OCI-LY7 (cell line): ENCODE results near the gene NUDT21. TPM values are rescaled to one million over a fixed set of nuclear protein-coding genes. Genes with fewer than 3 reads are reported as not detected.

Experiments
- BruUV-seq: library from RNA; stranded (reverse); fragments of 400-500 nt; replicated peaks from 2 replicates; lab custom pipeline; 2021; lab: Mats Ljungman, UMichigan
- CTCF ChIA-PET: fragments of 300-600 bp; sonication (Branson Sonifier 250); formaldehyde crosslinking; loops from one replicate; lab custom pipeline; 2022; ENCODE audit warnings: antibody characterized with exemption; ENCODE audit not compliant: unreplicated experiment; lab: Charles Lee
- POLR2A ChIA-PET: fragments of 300-600 bp; sonication (Branson Sonifier 250); formaldehyde crosslinking; loops from one replicate; lab custom pipeline; 2022; ENCODE audit warnings: antibody characterized with exemption; lab: Charles Lee
- DNase-seq: peaks from one replicate; pipeline ENCODE4 v3.0.0-alpha.2; 2015; ENCODE audit warnings: low spot score
- H2AFZ ChIP-seq: fragments of 200-600 bp; sonication (generic), shearing (Covaris generic); 2 replicates; pipeline ENCODE4 v1.6.1; 2014; ENCODE audit warnings: mild to moderate bottlenecking, antibody characterized with exemption, low read length, moderate library complexity
- H3K27ac ChIP-seq: fragments of 200-600 bp; sonication (generic); 2 replicates; pipeline ENCODE4 v1.5.1; 2014; ENCODE audit warnings: mixed run types, low read depth, mild to moderate bottlenecking, moderate library complexity, low read length, inconsistent platforms; ENCODE audit not compliant: poor library complexity, severe bottlenecking
- H3K36me3 ChIP-seq: fragments of 200-600 bp; sonication (generic); 2 replicates; pipeline ENCODE4 v1.6.1; 2014; ENCODE audit warnings: mild to moderate bottlenecking, antibody characterized with exemption, low read length, moderate library complexity, mixed read lengths; ENCODE audit not compliant: insufficient read depth
- H3K4me1 ChIP-seq: fragments of 200-600 bp; sonication (generic); 2 replicates; pipeline ENCODE4 v1.5.1; 2014; ENCODE audit warnings: mild to moderate bottlenecking, low read length; ENCODE audit not compliant: insufficient read depth, poor library complexity, severe bottlenecking
- H3K4me2 ChIP-seq: fragments of 200-600 bp; sonication (generic); 2 replicates; pipeline ENCODE4 v1.6.1; 2014; ENCODE audit warnings: mild to moderate bottlenecking, low read length
- H3K4me3 ChIP-seq: fragments of 200-600 bp; sonication (generic); 2 replicates; pipeline ENCODE4 v1.5.1; 2014; ENCODE audit warnings: mild to moderate bottlenecking, low read depth, low read length; ENCODE audit not compliant: poor library complexity, severe bottlenecking
- H3K79me2 ChIP-seq: fragments of 200-600 bp; sonication (generic); 2 replicates; pipeline ENCODE4 v1.6.1; 2016; ENCODE audit warnings: low read depth, mild to moderate bottlenecking, low read length, moderate library complexity, mixed read lengths; ENCODE audit not compliant: insufficient read depth
- H3K9me2 ChIP-seq: fragments of 200-600 bp; sonication (generic); 2 replicates; pipeline ENCODE4 v1.6.1; 2016; ENCODE audit warnings: mild to moderate bottlenecking, low read length, mixed read lengths; ENCODE audit not compliant: insufficient read depth
- H3K9me3 ChIP-seq: fragments of 200-600 bp; sonication (generic); 2 replicates; pipeline ENCODE4 v1.6.1; 2014; ENCODE audit warnings: mild to moderate bottlenecking, mixed run types, low read length, mixed read lengths
- H4K20me1 ChIP-seq: fragments of 200-600 bp; sonication (generic); 2 replicates; pipeline ENCODE4 v1.6.1; 2014; ENCODE audit warnings: mild to moderate bottlenecking, antibody characterized with exemption, low read length, moderate library complexity, mixed read lengths; ENCODE audit not compliant: insufficient read depth
- CTCF ChIP-seq: fragments of 200-600 bp; sonication (generic); conservative IDR thresholded peaks from 2 replicates; pipeline ENCODE4 v1.5.1; 2014; ENCODE audit warnings: mild to moderate bottlenecking, antibody characterized with exemption, low read length, moderate library complexity, mixed read lengths
- EZH2phosphoT487 ChIP-seq: fragments of 200-600 bp; sonication (generic); IDR thresholded peaks from 2 replicates; pipeline ENCODE4 v1.6.1; 2018; ENCODE audit warnings: low read depth, borderline replicate concordance, mild to moderate bottlenecking, mixed run types, antibody characterized with exemption, low read length, moderate library complexity, mixed read lengths
- intact Hi-C: fragments of 100-400 bp; cut with micrococcal nuclease; formaldehyde crosslinking; loops from one replicate; pipeline ENCODE4 v1.10.0; 2022; ENCODE audit not compliant: unreplicated experiment
- total RNA-seq, 2 experiments: library from RNA; depleted of rRNA in 1 of 2; stranded (reverse); fragments of >200 nt in 1 of 2; shearing (Covaris generic) in 1 of 2; gene quantifications; 2 replicates each; pipeline ENCODE4 v1.2.3, GENCODE V29; 2014 to 2022

NUDT21 gene
- total RNA-seq, 2 experiments from 2014 or later = 229 to 273 TPM

- H3K4me2 ChIP-seq = no peak overlapping the region
- H3K79me2 ChIP-seq = peaks cover 23% of the 10 kb centered on the region
- H3K4me3 ChIP-seq = no peak overlapping the region
- DNase-seq = no peak
- H4K20me1 ChIP-seq = no peaks in the 10 kb centered on the region
- TF ChIP-seq CTCF = no peak
- no peak for TF ChIP-seq EZH2phosphoT487
- BruUV-seq = TSS peak; percentile 8
- H3K9me3 ChIP-seq = no peaks in the 10 kb centered on the region
- intact Hi-C loops = no loop called here
- POLR2A ChIA-PET = interaction anchor here (0.6 kb wide), 1 partner anchor 141 kb away, joined by 3 read pairs; no protein-coding TSS in a partner anchor
- H3K9me2 ChIP-seq = no peaks in the 10 kb centered on the region
- peaks cover 76% of the 10 kb centered on the region for H3K36me3 ChIP-seq
- CTCF ChIA-PET = no interaction called here
- no peak overlapping the region for H2AFZ ChIP-seq
- H3K27ac ChIP-seq = no peak overlapping the region
- H3K4me1 ChIP-seq = peaks cover 11% of the 10 kb centered on the region
These were observed 39.5 kb downstream of the NUDT21 start for GRCh38 chr16:56411624-56412023.

- no TSS peak for BruUV-seq
- Histone ChIP-seq H3K4me2 (no peak overlapping the region), H3K9me2 (no peaks in the 10 kb centered on the region), H3K79me2 (peaks cover 18% of the 10 kb centered on the region), H4K20me1 (no peaks in the 10 kb centered on the region), H3K4me3 (no peak overlapping the region), H3K4me1 (peaks cover 6% of the 10 kb centered on the region), H3K36me3 (peaks cover 77% of the 10 kb centered on the region), H3K27ac (no peak overlapping the region), H3K9me3 (no peaks in the 10 kb centered on the region), H2AFZ (no peak overlapping the region)
- TF ChIP-seq EZH2phosphoT487 (no peak), CTCF (no peak)
- ChIA-PET CTCF (no interaction called here), POLR2A (interaction anchor here (0.6 to 0.8 kb wide), 2 partner anchors 10 to 141 kb away, joined by 3 read pairs; no protein-coding TSS in a partner anchor)
- DNase-seq = no peak
- intact Hi-C loops = no loop called here
These were observed 40.0 kb downstream of the NUDT21 start for GRCh38 chr16:56411123-56411522.

GRCh38 chr16:56409195-56409594 is 41.9 kb downstream of the NUDT21 start:
- H3K4me2 ChIP-seq = no peak overlapping the region
- BruUV-seq = no TSS peak
- H3K36me3 ChIP-seq = peaks cover 89% of the 10 kb centered on the region
- H3K4me1 ChIP-seq = no peaks in the 10 kb centered on the region
- DNase-seq = no peak
- POLR2A ChIA-PET = interaction anchor here (0.7 to 1.0 kb wide), 2 partner anchors 11 to 21 kb away, joined by 3 to 5 read pairs; no protein-coding TSS in a partner anchor
- no peak overlapping the region for H3K27ac ChIP-seq
- no peaks in the 10 kb centered on the region for H3K79me2 ChIP-seq
- no peaks in the 10 kb centered on the region for H3K9me2 ChIP-seq
- H3K9me3 ChIP-seq = no peaks in the 10 kb centered on the region
- H3K4me3 ChIP-seq = no peak overlapping the region
- TF ChIP-seq EZH2phosphoT487 = no peak
- no peak for TF ChIP-seq CTCF
- intact Hi-C loops = no loop called here
- no peaks in the 10 kb centered on the region for H4K20me1 ChIP-seq
- CTCF ChIA-PET = interaction anchor here (0.6 kb wide), 1 partner anchor 1625 kb away, joined by 9 read pairs; no protein-coding TSS in a partner anchor
- H2AFZ ChIP-seq = no peak overlapping the region
